GM12891 (cell line): ENCODE measurements around the gene MBD5.

ENCODE experiments used
- POLR2A ChIP-seq: IDR thresholded peaks from 2 replicates; pipeline ENCODE4 v1.6.1; 2011; ENCODE audit warnings: low read depth, low read length, control low read depth
- POLR2AphosphoS5 ChIP-seq: IDR thresholded peaks from 2 replicates; pipeline ENCODE4 v1.6.1; 2011; ENCODE audit warnings: low read depth, low read length, control low read depth
- TAF1 ChIP-seq: IDR thresholded peaks from 2 replicates; pipeline ENCODE4 v1.6.1; 2011; ENCODE audit warnings: low read depth, low read length, control low read depth

- TF ChIP-seq POLR2AphosphoS5 (no peak), POLR2A (no peak), TAF1 (no peak)
Measured at GRCh38 chr2:148342086-148342485, 321.2 kb downstream of the MBD5 start.
